ENCODE measurements around the gene NKIRAS1.
"Not testable (repeated sequence)": the region's sequence is repeated elsewhere in the genome, so short reads cannot be mapped to it uniquely, and the experiment has no call there.

The NKIRAS1 gene

DNA sequence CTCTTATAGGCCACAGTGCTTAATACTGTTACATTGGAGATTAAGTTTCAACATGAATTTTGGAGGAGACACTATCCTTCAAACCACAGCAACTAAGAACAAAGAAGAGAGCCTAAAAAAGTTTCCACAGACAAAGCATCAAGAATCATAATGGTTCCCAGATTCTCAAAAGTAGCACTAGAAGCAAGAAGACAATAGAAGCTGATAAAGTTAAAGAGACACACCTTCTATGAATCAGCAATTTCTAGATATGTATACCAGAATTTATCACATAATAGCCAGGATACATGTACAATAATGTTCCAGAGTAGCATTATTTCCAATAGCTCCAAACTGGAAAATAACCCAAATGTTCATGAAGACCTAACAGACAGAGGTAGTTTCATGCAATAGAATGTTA, 12.2 kb downstream of the NKIRAS1 start:
- DNase-seq (ENCODE audit: low read depth) = no peak

DNA sequence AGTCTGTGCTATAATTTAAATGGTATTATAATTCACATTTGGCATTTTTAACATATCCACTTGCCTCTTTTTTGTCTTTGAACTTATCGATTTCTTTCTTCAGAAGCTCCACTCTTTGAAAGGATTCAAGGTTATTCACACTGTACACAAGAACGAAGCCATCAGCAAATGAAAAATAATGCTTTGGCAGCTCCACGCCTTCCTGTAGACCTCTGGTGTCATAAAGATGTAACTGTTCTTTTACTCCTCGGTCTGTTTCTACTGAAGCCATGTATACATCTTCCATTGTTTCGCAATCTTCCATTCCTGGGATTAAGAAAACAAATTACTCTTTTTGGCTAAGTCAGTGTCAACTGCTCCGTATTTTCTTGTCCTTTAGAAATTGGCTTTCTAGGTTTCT, 16.0 kb downstream of the NKIRAS1 start:
- no peak for DNase-seq (ENCODE audit: low read depth)

DNA sequence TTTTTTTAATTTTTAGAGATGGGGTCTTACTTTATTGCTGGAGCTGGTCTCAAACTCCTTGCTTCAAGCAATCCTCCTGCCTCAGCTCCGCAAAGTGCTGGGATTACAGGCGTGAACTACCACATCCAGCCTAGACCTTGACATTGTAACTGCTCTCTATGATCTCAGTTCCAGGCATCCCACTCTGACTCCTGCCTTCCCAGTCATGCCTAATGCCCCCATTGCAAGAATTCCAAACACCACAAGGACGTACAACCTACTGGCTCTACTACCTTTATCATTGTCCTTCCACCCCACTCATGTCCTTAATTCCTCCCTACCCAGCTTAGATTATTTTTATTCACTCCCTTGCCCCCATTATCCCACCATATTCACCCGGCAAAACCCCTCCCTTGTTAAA, 21.6 kb downstream of the NKIRAS1 start:
- no peak for DNase-seq (ENCODE audit: low read depth)

DNA sequence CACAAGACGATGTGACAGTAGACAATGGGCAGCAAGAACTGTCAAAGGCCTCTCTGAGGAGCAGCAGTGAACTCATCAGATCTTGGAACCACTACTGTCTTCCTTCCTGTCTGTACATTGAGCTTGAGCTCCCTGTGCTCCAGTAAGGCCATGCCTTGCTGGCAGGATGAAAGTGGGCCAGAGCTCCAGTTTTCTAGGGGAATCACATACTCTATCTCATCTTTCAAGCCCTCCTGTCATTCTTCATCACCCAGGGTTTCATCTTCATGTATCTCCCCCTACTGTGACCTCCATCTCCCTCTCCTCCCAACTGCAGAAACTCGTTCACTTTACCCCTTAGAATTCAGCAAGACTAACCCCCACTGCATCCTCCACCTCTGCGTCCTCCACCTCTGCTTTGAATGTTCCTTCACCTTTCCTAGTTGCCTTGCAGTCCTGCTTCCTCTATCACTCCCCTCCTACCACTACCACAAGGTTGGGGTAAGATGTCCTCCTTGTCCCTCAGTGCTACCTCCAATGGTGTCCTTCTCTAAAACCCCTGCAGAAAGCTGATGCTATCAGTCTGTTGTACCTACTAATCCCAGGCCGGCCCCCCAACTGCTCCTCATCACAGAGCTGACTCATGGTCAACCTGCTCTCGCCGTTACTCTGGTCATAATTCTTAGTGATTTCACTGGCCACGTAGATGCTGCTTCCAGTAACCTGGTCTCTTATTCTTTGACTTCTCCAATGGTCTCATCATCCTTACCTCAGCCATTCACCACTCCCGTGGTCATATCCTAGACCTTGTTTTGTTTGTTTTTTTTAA, 22.3 kb downstream of the NKIRAS1 start:
- DNase-seq (ENCODE audit: low read depth) = no peak

DNA sequence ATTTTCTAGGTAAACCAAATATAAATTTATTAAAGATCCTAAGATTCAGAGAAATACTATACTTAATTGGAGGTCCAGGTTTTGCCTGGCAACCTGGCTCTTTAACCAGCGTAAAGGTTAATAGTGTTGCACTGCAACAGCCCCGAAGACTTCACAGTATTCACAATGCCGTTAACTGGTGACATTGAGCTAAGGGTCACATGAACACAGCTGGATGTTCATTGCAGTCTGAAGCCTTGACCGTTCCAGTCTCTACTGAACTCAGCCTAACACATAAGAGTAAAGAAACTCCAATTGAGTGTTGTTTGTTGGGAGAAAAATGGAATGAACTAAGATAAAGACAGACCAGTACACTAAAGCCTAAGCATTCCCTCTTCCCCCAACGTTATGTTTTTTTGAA, 26.8 kb downstream of the NKIRAS1 start:
- DNase-seq (ENCODE audit: low read depth) = no peak

DNA sequence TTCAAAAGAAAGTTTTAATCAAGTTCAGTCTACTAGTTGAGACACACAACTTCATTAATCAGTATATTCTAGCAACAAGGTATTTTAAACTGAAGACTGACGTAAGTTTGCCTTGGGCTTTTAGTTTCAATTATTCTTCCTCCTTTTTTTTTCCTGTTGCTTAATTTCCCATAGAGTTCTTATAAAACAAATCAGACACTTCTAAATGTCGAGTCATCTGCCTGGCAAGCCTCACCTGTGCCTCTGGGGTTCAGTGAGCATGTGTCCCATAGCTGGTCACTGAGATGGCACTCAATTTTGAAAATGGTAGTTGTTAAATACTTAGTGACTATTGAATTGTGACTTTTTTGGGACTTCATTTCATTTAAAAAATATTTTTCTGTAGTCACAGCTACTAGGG, 27.4 kb downstream of the NKIRAS1 start:
- DNase-seq (ENCODE audit: low read depth) = no peak

DNA sequence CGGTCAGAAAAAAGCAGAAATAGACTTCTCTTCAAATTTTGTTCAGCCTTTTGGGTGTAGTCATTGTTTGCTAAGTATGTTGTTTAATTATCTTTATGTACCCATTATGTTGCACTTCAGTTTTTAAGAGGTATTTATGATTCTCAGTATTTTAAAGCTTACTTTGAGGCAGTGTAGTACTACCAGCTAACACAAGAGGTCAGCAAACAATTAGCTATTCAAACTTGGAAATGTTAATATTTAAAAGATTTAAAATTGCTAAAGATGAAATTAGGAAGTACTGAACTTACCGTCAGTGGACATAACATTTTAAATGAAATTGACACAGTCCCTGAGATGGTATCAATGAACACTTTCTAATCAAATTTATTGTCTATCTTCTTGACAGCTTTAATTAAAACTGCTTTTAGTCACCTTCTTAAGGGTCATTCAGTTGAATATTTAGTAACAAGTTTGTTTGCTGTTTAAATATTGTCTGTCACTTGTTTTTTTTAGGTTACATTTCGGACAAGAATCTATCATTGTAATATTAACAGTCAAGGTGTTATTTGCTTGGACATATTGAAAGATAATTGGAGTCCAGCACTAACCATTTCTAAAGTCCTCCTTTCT, 28.1 kb downstream of the NKIRAS1 start:
- no peak for DNase-seq (ENCODE audit: low read depth)

DNA sequence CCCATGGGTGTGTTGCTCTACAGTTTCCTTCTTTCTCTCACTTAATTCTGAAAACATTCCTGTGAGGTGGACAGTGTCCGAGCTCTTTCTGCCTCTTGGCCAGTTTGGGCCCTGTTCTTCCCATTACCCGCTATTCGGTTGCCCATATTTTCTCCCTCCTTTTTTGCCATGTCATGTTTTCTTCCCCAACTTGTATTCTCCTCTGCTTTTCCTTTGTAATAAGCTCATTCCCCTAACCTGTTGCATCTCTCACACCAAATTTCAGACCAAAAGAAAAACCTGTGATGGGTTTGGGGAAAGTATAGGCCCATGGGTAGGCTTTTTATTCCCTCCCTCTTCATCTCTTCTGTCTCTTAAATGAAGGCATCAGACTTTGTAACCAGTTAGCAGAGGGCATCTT, 30.5 kb downstream of the NKIRAS1 start:
- no peak for DNase-seq (ENCODE audit: low read depth)

DNA sequence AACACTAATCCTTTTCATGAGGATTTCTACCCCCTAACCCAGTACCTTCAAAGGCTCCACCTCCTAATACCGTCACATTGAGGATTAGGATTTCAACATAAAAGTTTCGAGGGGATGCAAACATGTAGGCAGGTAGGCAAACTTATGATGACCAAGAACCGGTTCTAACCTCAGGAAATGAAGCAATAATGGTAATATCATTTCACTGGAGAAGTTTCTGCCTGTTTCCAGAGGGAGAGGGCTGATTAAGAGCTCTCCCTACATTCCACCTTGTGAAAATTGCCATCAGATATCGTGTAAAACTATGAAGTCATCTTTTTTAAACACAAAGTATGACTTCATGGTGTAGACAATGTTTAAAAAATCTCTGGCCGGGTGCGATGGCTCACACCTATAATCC, 31.6 kb downstream of the NKIRAS1 start:
- no peak for DNase-seq (ENCODE audit: low read depth)

DNA sequence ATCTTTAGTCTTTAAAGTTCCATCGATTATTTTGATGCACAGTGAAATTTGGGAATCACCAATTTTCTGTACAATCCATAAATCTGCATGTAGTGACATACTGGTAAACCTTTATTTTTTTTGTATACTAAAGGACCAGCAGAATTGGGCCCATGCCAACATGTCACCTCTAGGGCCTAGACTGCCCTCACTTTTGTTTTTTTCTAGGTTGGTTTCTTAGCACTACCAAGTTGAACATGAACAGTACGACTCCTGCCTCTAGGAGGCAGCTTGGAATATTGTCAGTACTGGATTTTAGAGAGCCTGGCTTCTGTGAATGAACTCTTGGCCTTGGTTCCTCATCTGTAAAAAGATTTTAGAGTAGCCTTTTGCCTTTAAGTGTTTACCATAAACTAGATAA, 32.3 kb downstream of the NKIRAS1 start:
- no peak for DNase-seq (ENCODE audit: low read depth)

DNA sequence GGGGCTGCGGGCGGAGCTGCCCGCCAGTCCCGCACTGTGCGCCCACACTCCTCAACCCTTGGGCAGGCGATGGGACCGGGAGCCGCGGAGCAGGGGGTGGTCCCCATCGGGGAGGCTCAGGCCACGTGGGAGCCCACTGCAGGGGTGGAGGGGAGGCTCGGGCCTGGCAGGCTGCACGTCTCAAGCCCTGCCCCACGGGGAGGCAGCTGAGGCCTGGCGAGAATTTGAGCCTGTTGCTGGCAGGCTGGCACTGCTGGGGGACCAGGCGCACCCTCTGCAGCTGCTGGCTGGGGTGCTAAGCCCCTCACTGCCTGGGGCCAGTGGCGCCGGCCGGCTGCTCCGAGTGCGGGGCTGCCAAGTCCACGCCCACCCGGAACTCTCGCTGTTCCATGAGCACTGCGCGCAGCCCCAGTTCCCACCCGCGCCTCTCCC, 34.3 kb downstream of the NKIRAS1 start:
- DNase-seq (ENCODE audit: low read depth) = no peak

DNA sequence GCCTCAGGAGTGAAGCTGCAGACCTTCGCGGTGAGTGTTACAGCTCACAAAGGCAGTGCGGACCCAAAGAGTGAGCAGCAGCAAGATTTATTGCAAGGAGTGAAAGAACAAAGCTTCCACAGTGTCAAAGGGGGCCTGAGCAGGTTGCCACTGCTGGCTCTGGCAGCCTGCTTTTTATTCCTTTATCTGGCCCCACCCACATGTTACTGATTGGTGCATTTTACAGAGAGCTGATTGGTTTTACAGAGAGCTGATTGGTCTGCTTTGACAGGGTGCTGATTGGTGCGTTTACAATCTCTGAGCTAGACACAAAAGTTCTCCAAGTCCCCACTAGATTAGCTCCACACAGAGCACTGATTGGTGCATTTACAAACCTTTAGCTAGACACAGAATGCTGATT, 34.8 kb downstream of the NKIRAS1 start:
- not testable (repeated sequence) for DNase-seq (ENCODE audit: low read depth)

DNA sequence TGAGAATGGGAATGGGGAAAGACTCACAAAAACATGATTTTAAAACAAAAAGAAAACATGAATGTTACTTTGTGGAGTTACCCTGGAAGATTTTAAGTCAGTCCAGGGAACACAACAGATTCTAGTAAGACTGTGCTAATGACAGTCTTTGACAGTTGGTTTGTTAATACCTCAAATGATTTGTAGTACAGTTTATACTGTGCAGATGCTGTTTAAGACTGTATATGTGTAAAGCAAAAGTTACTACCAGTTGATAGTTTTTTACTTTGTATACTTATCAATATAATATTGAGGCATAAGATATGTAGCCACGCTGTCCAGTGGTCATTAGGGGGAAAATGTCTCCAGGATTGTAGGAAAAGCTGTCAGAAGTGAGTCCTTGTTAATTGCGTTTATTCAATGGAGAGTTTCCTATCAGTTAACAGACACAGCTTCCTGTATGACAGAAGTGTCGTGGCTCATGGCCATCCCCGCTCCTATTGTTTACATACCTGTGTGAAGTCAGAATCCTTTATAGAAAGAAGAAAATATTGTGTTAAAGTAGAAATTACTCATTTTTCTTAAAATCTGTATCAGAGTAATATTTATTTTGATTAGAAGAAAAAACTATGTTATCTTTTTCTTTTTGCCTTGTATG, 36.0 kb downstream of the NKIRAS1 start:
- no peak for DNase-seq (ENCODE audit: low read depth)

DNA sequence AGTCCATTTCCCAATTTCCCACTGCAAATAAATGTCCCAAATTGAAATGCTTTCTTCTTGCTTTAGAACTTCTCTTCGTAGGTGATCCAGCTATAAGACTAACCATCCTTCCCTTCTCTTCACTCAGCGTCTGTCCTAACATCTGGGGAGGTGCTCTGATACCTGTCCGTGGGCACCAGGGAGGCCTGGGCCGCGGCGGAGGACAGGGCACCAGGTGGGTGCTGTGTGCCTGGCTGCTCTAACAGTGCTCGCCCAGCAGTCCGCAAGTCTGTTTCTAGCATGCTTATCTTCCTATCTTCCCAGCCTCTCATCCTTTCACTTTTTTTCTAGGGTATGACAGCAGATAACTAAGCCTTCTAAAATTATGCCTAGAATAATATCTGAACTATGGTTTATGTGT, 37.3 kb downstream of the NKIRAS1 start:
- DNase-seq (ENCODE audit: low read depth) = no peak

DNA sequence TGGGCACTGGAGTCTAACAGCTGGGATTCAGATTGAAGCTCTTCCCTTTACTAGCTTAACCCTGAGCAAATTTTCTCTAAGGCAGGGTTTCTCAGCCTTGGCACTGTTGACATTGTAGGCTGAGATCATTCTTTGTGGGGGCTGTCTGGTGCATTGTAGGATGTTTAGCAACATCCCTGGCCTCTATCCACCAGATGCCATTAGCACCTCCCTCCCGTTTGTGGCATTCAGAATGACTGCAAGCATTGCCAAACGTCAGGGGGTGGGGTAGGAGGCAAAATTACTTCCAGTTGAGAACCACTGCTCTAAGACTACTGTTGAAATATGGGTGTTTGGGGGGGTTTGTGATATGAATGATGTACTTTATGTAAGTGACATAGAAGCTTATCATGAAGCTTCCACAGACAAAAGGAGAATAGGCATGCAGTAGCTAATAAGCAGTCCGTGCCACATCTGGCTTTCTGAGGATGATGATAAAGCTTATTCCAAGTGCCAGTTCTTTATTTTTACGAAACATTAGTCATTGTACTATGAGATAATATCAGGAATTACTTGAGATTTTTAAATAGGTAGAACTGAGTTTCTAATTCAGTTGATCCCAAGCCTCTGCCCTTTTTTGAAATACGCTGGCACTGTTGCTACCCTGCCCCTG, 39.3 kb downstream of the NKIRAS1 start:
- no peak for DNase-seq (ENCODE audit: low read depth)

DNA sequence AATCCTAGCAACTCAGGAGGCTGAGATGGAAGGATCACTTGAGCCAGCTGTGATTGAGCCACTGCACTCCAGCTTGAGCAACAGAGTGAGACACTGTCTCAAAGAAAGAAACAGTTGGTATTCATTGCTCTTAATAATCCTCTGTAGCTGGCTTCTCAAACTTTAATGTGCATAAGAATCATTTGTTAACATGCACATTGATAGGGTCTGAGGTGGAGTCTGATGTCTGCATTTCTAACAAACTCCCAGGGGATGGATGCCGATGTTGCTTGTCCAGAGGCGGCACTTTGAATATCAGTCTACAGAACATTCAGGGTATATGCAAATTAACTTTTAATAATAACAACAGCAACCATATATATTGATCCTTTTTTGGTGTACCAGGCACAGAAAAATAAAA, 39.9 kb downstream of the NKIRAS1 start:
- DNase-seq (ENCODE audit: low read depth) = no peak

DNA sequence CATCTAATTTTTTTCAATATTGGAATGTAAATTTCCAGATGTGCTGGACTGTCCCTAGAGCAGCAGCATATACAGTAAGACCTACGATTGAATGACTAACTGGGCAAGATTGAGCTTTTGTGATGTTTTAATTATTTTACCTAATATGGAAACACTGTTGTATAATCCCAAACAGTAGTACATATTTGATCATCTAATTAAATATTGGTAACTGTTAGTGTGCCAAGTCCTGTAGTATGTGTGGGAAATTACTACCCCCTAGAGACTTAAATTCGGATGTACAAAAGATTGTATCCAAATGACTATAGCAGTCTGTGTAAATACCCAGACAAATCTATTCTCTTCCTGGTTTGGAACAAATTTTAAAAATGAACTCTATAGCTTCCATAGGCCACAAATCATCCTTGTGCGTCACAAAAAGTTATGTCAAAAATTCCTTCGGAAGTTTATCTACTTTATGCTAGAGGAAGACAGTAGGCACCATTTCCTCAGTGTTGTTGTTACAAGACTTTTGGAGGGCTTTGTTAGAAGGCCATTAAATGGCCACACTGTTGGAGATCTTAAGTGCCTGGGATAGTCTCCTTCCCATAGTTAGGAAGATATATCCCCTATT, 41.6 kb downstream of the NKIRAS1 start:
- no peak for DNase-seq (ENCODE audit: low read depth)

DNA sequence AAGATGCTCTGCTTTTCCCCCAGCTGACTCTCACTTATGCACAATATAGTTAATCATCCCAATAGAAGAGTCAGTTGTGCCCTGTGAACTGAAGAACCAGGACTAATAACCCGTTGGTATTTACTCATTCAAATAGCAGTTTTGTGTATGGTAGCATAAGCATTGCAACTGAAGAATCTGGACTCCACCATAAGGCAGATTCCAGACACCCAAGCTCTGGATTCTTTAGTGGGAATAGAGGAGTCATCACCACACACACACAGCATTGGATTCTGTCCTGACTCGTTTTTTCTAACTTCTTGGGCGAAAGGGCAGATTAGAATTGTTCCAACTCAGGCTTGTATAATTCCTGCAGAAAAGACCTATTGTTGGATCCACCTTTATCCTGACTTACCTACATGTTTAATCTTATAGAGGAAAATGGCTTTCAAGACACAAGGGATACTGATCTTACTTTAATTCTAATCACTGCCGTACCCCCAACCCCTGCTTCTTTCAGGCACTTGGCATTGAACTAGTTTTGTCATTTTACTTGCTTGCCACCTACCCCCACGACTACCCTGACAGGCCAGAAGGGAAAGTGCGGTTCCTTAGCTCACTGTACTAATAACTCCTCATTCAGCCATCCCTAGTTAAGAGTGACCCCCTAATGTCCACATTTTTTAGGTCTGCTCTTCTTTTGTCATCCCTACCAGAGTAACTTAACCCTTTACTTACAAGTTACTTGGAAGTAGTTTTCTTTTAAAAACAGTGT, 42.3 kb downstream of the NKIRAS1 start:
- no peak for DNase-seq (ENCODE audit: low read depth)

DNA sequence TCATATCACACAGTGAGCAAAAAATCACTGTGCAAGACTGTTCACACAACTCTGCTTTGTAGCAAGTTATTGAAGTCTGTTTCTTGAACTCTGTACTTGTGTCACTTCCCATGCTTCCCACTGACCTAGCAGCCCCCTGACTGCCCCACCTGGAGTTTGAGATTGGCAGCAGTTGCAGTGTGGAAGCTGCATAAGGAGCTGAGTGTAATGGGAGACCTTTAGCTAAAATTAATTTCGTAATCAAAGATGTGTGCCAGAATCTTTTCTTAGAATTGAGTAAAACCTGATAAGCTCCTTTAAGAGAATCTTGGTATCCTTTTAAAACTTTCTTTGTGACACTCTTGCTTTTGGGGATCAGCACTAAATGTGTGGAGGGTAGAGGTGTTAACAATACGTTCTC, 42.8 kb downstream of the NKIRAS1 start:
- DNase-seq (ENCODE audit: low read depth) = no peak

DNA sequence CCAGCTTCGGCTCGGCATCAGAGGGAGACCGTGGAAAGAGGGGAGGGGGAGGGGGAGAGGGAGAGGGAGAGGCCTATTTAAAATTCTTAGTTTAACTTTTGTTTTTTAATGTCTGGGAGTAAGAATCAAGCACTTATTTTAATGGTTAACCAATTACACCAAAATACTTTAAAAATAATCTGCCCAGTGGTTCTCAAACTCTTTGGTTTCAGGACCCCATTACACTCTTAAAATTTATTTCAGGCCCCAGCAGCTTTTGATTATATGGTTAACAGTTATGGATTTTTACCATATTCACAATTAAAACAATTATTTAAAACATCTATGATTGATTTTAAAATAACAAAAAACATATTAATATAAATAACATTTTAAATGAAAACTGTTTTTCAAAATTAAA, 44.5 kb downstream of the NKIRAS1 start:
- DNase-seq (ENCODE audit: low read depth) = no peak

DNA sequence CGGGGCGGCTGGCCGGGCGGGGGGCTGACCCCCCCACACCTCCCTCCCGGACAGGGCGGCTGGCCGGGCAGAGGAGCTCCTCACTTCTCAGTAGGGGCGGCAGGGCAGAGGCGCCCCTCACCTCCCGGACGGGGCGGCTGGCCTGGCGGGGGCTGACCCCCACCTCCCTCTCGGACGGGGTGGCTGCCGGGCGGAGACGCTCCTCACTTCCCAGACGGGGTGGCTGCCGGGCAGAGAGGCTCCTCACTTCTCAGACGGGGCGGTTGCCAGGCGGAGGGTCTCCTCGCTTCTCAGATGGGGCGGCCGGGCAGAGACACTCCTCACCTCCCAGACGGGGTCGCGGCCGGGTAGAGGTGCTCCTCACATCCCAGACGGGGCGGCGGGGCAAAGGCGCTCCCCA, 45.4 kb downstream of the NKIRAS1 start:
- DNase-seq (ENCODE audit: low read depth) = not testable (repeated sequence)

DNA sequence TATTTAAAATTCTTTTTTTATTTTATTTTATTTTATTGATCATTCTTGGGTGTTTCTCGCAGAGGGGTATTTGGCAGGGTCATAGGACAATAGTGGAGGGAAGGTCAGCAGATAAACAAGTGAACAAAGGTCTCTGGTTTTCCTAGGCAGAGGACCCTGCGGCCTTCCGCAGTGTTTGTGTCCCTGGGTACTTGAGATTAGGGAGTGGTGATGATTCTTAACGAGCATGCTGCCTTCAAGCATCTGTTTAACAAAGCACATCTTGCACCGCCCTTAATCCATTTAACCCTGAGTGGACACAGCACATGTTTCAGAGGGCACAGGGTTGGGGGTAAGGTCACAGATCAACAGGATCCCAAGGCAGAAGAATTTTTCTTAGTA, 46.1 kb downstream of the NKIRAS1 start:
- not testable (repeated sequence) for DNase-seq (ENCODE audit: low read depth)

Measured in stimulated activated CD8-positive, alpha-beta memory T cell treated with anti-CD3 and anti-CD28 coated beads, Interleukin-4, amount 100 ng/mL, for 24 hours (primary cell).